Choroid plexus epithelial cell (primary cell): Measurements from ENCODE around the gene ZNF555.

Experiments
- DNase-seq: peaks from one replicate; pipeline ENCODE4 v3.0.0-alpha.2; 2010; ENCODE audit warnings: low read depth
- H3K4me3 ChIP-seq: 2 replicates; pipeline ENCODE4 v1.5.1; 2011; ENCODE audit warnings: low read depth, mild to moderate bottlenecking, control low read depth, low read length, moderate library complexity
- TF ChIP-seq, protein P1 (sequence below): conservative IDR thresholded peaks from 2 replicates; pipeline ENCODE4 v1.5.1; 2011; ENCODE audit warnings: low read depth, mild to moderate bottlenecking, control low read depth, inconsistent platforms, low read length, moderate library complexity

Gene ZNF555

DNA sequence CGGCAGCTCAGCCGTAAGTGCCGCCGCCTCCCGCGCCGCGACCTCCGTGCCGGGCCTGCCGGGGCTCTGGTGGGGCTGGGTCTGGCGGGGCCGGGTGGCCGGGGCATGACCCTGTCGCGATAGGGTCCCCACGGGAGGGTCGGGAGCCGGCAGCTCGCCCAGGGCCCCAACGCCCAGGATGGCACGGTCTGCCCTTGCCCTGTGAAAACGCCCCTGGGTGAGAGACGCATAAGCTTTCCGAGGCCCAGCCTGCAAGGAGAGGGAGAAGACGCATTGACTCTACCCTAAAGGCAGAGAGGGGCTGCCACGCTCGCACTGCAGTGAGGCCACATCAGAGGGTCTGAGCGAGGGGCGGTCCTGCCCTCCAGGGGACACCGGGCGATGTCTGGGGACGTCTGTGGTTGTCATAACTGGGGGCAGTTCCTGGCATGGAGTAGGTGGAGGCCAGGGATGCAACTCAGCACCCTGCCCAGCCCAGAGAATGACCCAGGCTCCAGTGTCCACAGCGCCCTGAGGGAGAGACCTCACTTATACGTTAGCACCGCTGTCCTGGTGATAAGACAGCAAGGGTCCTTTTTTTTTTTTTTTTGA is 21.1 kb upstream of the ZNF555 start:
- TF ChIP-seq, protein P1, sequence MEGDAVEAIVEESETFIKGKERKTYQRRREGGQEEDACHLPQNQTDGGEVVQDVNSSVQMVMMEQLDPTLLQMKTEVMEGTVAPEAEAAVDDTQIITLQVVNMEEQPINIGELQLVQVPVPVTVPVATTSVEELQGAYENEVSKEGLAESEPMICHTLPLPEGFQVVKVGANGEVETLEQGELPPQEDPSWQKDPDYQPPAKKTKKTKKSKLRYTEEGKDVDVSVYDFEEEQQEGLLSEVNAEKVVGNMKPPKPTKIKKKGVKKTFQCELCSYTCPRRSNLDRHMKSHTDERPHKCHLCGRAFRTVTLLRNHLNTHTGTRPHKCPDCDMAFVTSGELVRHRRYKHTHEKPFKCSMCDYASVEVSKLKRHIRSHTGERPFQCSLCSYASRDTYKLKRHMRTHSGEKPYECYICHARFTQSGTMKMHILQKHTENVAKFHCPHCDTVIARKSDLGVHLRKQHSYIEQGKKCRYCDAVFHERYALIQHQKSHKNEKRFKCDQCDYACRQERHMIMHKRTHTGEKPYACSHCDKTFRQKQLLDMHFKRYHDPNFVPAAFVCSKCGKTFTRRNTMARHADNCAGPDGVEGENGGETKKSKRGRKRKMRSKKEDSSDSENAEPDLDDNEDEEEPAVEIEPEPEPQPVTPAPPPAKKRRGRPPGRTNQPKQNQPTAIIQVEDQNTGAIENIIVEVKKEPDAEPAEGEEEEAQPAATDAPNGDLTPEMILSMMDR = no peak
- no peak for DNase-seq
- peak overlapping the region; percentile 75 for H3K4me3 ChIP-seq

DNA sequence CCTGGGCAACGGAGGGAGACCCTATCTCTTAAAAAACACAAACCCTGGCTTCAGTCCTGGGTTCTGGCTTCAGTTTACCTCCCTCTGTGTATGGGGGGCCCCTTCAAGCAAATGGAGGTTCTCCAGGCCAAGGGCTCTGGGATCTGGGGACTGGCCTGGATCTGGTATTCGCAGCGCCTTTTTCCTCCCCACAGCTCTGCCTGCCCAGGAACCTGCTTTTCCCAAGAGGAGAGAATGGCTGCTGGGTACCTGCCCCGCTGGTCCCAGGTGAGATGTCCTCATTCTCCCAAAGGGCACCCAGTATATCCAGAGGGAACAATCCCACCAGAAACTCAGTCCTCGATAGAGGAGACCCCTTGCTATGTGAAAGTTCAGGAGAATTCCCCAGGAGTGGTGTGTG is 18.4 kb upstream of the ZNF555 start:
- no peak for DNase-seq
- TF ChIP-seq, protein P1 = no peak
- H3K4me3 ChIP-seq = no peak overlapping the region

DNA sequence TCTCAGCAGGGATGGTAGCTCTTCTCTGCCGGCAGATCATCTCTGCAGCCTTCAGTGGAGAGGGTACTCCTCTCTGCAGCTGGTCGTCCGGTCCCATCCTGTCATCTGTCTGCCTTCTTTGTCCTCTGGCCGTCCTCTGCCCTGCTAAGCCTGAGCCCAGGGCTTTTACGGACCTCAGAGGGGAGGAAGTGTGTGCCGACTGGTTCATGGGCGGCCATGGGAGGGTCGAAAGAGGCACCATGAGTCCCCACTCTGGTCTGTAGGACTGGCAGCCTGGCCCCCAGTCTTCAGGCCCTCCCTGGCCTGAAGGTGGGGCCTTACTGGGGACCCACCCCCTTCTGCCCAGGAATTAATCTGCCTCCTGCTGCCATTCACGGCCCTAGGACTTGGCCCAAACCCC is 17.6 kb upstream of the ZNF555 start:
- DNase-seq = no peak
- no peak overlapping the region for H3K4me3 ChIP-seq
- TF ChIP-seq, protein P1 = no peak

DNA sequence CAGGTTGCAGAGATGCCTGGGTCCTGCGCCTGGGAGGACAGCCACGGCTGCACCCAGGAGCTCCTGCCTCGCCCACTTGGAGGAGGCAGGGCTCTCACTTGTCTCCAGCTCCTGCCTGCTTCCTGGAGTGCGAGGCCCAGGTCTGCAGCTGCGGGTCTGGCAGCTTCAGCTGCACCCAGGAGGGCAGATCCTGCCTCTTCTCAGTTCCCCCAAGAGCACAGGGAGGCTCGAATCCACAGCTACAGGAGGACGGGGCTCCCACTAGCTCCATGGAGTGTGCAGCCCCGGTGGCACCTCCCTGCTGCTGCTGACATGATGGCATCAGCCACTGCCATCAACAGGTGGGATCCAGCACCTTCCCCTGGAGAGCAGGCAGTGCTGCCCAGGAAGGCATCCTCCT is 17.1 kb upstream of the ZNF555 start:
- TF ChIP-seq, protein P1 = no peak
- DNase-seq = no peak
- no peak overlapping the region for H3K4me3 ChIP-seq

DNA sequence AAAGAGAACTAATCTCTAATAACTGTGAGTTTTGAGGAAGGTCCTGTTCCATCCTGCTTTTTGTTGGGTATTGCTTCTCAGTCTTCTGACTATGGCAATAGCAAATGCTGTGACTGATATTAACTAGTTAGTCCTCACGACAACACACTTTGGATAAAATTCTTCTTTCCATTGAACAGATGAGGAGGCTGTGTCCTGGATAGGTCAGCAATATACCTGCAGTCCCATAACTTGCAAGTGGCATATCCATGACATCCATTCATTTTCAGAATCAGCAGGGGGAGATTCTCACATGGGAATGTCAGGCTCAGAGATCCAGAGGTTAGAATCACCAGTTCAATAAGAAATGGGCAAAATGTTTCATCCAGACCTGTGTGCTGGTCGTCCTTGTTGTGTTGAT is 14.3 kb upstream of the ZNF555 start:
- no peak for DNase-seq
- TF ChIP-seq, protein P1 = no peak
- H3K4me3 ChIP-seq = no peak overlapping the region

DNA sequence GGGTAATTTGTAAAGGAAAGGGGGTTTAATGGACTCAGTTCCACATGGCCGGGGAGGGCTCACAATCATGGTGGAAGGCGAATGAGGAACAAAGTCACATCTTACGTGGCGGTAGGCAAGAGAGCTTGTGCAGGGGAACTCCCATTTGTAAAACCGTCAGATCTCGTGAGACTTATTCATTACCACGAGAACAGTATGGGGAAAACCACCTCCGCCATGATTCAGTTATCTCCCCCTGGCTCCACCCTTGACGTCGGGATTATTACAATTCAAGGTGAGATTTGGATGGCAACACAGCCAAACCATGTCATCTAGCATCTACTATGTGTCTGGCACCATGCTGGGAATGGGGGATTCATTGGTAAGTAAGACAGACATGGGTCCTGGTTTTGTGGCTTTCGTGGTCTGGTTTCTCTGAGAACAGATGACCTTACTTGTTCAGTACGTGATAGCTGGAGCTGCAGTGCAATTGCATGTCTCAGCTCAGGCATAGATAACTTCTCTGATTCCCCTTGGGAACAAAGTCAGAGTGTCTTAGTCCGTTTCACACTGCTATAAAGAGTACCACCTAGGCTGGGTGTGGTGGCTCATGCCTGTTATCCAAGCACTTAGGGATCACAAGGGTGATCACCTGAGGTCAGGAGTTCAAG is 13.3 kb upstream of the ZNF555 start:
- DNase-seq = no peak
- no peak overlapping the region for H3K4me3 ChIP-seq
- TF ChIP-seq, protein P1 = no peak

DNA sequence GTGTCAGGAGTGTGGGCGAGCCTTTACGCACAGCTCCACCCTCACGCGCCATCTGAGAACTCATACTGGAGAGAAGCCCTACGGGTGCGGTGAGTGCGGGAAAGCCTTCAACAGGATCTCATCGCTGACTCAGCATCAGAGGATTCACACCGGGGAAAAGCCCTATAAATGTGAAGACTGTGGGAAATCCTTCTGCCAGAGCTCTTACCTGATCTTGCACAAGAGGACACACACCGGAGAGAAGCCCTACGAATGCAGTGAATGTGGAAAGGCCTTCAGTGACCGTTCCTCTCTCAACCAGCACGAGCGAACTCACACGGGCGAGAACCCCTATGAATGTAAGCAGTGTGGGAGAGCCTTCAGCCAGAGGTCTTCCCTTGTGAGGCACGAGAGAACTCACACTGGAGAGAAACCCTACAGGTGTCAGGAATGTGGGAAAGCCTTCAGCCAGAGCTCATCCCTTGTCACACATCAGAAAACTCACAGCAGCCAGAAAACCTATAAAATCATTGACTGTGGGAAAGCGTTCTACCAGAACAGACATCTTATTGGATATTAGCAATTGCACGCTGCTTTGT is 6.9 kb upstream of the ZNF555 start:
- peak; percentile 9 for DNase-seq
- TF ChIP-seq, protein P1 = no peak
- no peak overlapping the region for H3K4me3 ChIP-seq
